Mammary epithelial cell (primary cell): ENCODE measurements around the gene FREM3.

Experiments
- EZH2 ChIP-seq: IDR thresholded peaks from 2 replicates; pipeline ENCODE4 v1.6.1; 2012; ENCODE audit warnings: low read length, inconsistent platforms, borderline replicate concordance
- TF ChIP-seq, protein P1 (sequence below), 2 donors: IDR thresholded peaks in 1 of 2; conservative IDR thresholded peaks in 1 of 2; 2 replicates each; pipeline ENCODE4 v1.5.1; 2011 to 2012; ENCODE audit warnings: inconsistent platforms in 2 of 2, low read length in 2 of 2, mild to moderate bottlenecking in 2 of 2, control low read depth in 1 of 2, low read depth in 1 of 2; ENCODE audit not compliant: insufficient read depth in 1 of 2; ENCODE audit errors: extremely low read depth in 1 of 2

DNA sequence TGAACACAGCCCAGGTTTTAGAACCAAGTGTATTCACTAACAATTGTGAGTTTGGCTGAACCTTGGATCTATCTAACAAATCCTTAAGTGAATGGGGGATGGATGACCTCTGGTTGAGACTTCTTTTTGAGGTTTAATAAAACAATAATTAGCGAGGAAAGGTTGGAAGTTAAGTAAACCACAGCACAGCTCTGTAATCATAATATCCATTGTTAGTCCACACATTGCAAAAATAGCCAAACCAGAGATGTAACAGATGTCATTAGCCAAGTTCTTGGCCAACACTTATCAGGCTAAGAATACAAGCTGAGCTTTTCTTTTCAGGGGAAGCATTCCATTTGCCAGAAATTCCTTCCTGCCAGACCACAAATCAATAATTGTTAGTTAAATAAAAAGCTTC, 59.1 kb downstream of the FREM3 start:
- TF ChIP-seq, protein P1, sequence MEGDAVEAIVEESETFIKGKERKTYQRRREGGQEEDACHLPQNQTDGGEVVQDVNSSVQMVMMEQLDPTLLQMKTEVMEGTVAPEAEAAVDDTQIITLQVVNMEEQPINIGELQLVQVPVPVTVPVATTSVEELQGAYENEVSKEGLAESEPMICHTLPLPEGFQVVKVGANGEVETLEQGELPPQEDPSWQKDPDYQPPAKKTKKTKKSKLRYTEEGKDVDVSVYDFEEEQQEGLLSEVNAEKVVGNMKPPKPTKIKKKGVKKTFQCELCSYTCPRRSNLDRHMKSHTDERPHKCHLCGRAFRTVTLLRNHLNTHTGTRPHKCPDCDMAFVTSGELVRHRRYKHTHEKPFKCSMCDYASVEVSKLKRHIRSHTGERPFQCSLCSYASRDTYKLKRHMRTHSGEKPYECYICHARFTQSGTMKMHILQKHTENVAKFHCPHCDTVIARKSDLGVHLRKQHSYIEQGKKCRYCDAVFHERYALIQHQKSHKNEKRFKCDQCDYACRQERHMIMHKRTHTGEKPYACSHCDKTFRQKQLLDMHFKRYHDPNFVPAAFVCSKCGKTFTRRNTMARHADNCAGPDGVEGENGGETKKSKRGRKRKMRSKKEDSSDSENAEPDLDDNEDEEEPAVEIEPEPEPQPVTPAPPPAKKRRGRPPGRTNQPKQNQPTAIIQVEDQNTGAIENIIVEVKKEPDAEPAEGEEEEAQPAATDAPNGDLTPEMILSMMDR (conservative IDR thresholded peaks at IDR 0.05 in 1 of 2, IDR thresholded peaks at IDR 0.05 in 1 of 2; ENCODE audit: extremely low read depth in 1 of 2, insufficient read depth in 1 of 2, low read depth in 1 of 2, low read length in 2 of 2), result no peak
- no peak for TF ChIP-seq EZH2
